Thyroid gland (tissue), 4 donors: Measurements from ENCODE around the gene CBFA2T3. TPM values are rescaled to one million over a fixed set of nuclear protein-coding genes. Genes with fewer than 3 reads are reported as not detected.

ENCODE experiments used
- DNase-seq, 2 donors: peaks; one replicate each; pipeline ENCODE4 v3.0.0-alpha.2; 2019
- H3K27ac ChIP-seq, 3 donors: fragments of 200-600 bp; sonication (generic); 1 replicate in 2 of 3; 2 replicates in 1 of 3; pipeline ENCODE4 v1.5.1; 2016 to 2019; ENCODE audit warnings: mild to moderate bottlenecking in 1 of 3, moderate library complexity in 1 of 3
- H3K27me3 ChIP-seq: fragments of 200-600 bp; sonication (generic); one replicate; pipeline ENCODE4 v1.5.1; 2019
- H3K36me3 ChIP-seq, 2 donors: fragments of 200-600 bp; sonication (generic); one replicate each; pipeline ENCODE4 v1.5.1; 2016 to 2019
- H3K4me1 ChIP-seq, 2 donors: fragments of 200-600 bp; sonication (generic); one replicate each; pipeline ENCODE4 v1.5.1; 2017 to 2019
- H3K4me3 ChIP-seq, 3 donors: fragments of 200-600 bp; sonication (generic); replicated peaks in 1 of 3; 1 replicate in 2 of 3; 2 replicates in 1 of 3; pipeline ENCODE4 v1.5.1; 2016; ENCODE audit warnings: mild to moderate bottlenecking in 1 of 3
- H3K9me3 ChIP-seq: fragments of 200-600 bp; sonication (generic); one replicate; pipeline ENCODE4 v1.5.1; 2017
- POLR2A ChIP-seq, 2 donors: fragments of 450-650 bp; IDR thresholded peaks; one replicate each; pipeline ENCODE4 v1.6.1; 2017; ENCODE audit warnings: antibody characterized with exemption in 2 of 2, mild to moderate bottlenecking in 2 of 2, moderate library complexity in 1 of 2
- WGBS, 2 donors: methylation state at CpG; one replicate each; pipeline ENCODE4 v1.1.5; 2017; 5-methylcytosine and 5-hydroxymethylcytosine counted together
- intact Hi-C: fragments of 100-400 bp; cut with DNase I; formaldehyde crosslinking; loops from one replicate; pipeline ENCODE4 v1.15.1; 2023
- total RNA-seq, 4 donors: library from RNA; depleted of rRNA; stranded (reverse); fragments of >200 nt; gene quantifications; one replicate each; pipeline ENCODE4 v1.2.3, GENCODE V29; 2016
- TF ChIP-seq, protein P1 (sequence below), 6 experiments: fragments of 200-600 bp in 3 of 6; fragments of 450-650 bp in 3 of 6; sonication (generic) in 3 of 6; IDR thresholded peaks; one replicate each; pipeline ENCODE4 v1.5.1; 2016 to 2019; ENCODE audit warnings: antibody characterized with exemption in 6 of 6, mild to moderate bottlenecking in 2 of 6, inconsistent platforms in 1 of 6, moderate library complexity in 1 of 6

The CBFA2T3 gene
- total RNA-seq, 4 donors from 2014 or later: 1.3 to 3.8 (median 2.6) TPM

DNA sequence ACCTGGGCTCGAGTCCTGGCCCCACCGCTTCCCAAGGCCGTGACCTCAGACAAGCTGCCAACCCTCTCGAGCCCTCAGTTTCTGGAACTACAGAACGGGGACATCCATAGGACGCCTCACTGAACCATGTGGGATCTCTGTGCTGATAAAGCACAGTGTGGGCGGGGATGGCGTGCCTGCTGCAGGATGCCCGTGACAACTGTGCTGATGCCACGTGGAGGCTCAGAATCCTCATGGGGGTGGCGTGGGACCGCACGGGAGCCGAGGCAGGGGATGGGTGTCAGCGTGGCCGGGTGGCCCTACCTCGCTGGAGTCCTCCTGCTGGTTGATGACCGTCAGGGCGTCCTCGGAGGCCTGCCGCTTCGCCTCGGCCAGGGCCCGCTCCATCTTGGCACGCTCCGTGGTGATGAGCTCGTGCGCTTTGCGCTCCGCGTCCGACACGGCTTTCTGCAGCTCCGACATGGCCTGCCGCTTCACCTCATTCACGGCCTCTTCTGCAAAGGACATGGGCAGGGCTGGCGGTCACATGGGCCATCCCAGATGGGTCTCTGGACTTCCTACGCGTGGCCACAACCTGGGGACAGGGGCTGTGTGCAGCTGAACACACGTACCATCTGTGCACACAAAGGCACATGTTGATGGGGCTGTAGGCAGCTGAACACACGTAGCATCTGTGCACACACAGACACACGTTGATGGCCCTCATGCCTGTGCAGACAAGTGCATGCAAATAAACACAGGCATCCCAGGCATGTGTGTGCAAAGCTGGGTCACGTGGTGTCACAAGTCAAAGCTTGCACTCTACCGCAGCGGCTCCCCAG, 97.8 kb downstream of the CBFA2T3 start:
- no peaks in the 10 kb centered on the region for H3K4me1 ChIP-seq
- no peak overlapping the region for H3K27ac ChIP-seq
- intact Hi-C loops: no loop called here
- DNase-seq: no peak
- H3K9me3 ChIP-seq: no peaks in the 10 kb centered on the region
- H3K27me3 ChIP-seq: no peaks in the 10 kb centered on the region
- H3K4me3 ChIP-seq: no peak overlapping the region
- TF ChIP-seq POLR2A (IDR thresholded peaks at IDR 0.05): no peak
- no peaks in the 10 kb centered on the region for H3K36me3 ChIP-seq
- WGBS, 2 donors: 93 to 95% methylated on average over 36 to 45 of the region's 45 CpGs

DNA sequence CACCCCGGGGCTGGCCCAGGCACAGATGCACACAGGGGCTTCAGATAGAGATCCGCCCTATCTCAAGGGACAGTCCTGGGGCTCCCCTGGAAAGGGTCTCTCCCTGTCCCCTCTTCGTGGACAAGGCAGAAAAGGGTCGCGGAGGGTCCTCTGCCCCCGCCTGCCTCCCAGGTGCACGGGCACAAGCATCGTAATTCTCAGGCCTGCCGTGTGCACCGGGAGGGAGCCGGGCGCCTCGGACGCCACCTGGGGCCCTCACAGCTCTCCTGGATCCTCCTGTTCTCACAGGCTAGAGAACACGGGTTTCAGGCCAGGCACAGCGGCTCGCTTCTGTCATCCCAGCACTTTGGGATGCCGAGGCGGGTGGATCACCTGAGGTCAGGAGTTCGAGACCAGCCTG, 98.7 kb downstream of the CBFA2T3 start:
- no peak for DNase-seq
- Histone ChIP-seq H3K27me3 (no peaks in the 10 kb centered on the region), H3K36me3 (no peaks in the 10 kb centered on the region), H3K4me3 (no peak overlapping the region), H3K4me1 (no peaks in the 10 kb centered on the region), H3K9me3 (no peaks in the 10 kb centered on the region), H3K27ac (no peak overlapping the region)
- intact Hi-C loops: no loop called here
- TF ChIP-seq, protein P1, sequence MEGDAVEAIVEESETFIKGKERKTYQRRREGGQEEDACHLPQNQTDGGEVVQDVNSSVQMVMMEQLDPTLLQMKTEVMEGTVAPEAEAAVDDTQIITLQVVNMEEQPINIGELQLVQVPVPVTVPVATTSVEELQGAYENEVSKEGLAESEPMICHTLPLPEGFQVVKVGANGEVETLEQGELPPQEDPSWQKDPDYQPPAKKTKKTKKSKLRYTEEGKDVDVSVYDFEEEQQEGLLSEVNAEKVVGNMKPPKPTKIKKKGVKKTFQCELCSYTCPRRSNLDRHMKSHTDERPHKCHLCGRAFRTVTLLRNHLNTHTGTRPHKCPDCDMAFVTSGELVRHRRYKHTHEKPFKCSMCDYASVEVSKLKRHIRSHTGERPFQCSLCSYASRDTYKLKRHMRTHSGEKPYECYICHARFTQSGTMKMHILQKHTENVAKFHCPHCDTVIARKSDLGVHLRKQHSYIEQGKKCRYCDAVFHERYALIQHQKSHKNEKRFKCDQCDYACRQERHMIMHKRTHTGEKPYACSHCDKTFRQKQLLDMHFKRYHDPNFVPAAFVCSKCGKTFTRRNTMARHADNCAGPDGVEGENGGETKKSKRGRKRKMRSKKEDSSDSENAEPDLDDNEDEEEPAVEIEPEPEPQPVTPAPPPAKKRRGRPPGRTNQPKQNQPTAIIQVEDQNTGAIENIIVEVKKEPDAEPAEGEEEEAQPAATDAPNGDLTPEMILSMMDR (IDR thresholded peaks at IDR 0.05): no peak
- TF ChIP-seq POLR2A (IDR thresholded peaks at IDR 0.05): no peak
- WGBS, 2 donors: 93 to 100% methylated on average over 10 to 11 of the region's 20 CpGs

DNA sequence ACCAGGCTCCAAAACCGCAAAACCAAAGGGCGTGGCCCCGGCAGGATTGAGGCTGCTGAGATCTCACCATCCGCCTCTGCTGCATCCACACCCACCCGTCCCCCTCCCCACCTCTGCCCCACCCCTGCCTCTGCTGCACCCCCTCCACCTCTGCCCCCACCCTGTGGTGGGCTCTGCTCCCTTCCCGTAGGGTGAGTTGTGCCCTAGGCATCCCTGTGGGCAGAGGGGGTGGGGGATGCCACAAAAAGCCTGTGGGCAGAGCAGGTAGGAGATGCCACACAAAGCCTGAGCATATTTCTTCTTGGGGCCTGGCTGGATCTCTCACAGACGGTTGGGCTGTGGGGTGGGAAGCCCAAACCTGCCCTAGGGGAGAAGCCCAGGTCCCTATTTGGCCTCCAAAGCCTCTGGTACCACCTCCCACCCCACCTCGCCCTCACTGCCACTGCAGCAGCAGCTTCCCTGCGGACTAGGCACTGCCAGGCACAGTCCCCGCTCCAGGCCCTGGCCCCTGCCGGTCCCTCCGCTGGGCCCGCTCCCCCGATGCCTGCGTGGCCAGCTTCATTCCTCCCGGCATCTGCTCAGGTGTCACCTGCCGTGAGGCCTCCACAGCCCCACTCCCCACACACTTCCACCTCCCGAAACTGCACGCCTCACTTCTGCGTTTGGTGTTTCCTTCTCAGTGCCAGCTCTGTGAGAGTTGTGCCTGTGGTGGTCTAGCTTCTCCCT, 99.3 kb downstream of the CBFA2T3 start:
- Histone ChIP-seq H3K36me3 (no peaks in the 10 kb centered on the region), H3K27me3 (no peaks in the 10 kb centered on the region), H3K4me3 (no peak overlapping the region), H3K4me1 (no peaks in the 10 kb centered on the region), H3K27ac (no peak overlapping the region), H3K9me3 (no peaks in the 10 kb centered on the region)
- WGBS, 2 donors: 89 to 90% methylated on average over 18 to 19 of the region's 20 CpGs
- intact Hi-C loops: no loop called here
- no peak for DNase-seq
- TF ChIP-seq, protein P1 (IDR thresholded peaks at IDR 0.05): no peak
- TF ChIP-seq POLR2A (IDR thresholded peaks at IDR 0.05): no peak

DNA sequence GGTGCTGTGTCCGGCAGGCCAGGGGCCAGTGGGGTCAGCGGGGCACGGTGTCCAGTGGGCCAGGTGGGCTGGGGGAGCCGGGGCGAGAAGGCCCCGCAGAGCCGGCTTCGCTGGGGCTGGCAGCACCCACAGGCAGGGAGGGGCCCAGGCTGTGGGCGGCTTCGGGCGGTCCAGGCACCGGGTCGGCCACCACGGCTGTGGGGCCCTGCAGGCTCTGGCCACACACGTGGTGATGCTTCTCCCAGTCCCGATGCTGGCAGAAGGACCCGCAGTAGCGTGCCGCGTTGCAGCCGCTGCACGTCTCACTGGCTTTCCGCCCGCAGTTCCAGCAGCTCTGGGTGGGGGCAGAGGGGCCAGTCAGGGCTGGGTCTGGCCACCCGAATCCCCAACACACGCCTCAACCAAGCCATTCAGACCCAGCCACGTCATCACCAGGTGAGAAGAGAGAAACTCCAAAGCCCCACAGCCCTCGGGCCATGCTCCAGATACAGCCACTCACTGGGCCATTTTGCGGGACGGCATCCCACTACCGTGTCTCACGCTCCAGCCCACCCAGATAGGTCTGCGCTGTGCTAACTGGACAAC, 100.0 kb downstream of the CBFA2T3 start:
- DNase-seq: no peak
- Histone ChIP-seq H3K4me1 (no peaks in the 10 kb centered on the region), H3K27ac (no peak overlapping the region), H3K4me3 (no peak overlapping the region), H3K36me3 (no peaks in the 10 kb centered on the region), H3K9me3 (no peaks in the 10 kb centered on the region), H3K27me3 (no peaks in the 10 kb centered on the region)
- TF ChIP-seq POLR2A (IDR thresholded peaks at IDR 0.05): no peak
- TF ChIP-seq, protein P1 (IDR thresholded peaks at IDR 0.05): no peak
- intact Hi-C loops: no loop called here
- WGBS, 2 donors: 90 to 95% methylated on average over 20 to 23 of the region's 33 CpGs

DNA sequence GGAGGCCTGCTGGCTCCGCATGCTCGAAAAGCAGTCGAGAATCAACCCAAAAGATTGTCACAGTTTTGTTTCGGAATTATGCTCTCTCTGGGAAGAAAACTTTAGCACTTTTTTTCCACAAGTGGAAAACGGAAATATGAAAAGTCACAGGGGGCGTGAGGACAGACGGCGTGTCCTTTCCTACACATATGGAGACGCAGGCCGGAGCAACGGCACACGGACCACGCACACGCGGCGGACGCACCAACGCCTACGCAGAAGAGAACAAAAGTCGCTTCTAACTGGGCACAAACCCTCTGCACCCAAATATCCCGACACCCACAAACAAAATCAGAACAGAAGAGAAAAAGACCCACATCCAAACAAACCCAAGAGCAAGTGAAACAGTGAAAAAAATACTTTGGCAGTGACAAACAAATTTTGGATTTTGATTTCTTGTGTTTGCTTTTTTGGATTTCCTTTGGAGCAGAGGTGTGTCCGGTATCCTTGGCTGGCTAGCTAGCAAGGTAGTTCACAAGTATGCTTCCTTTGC, 101.2 kb downstream of the CBFA2T3 start:
- Histone ChIP-seq H3K9me3 (no peaks in the 10 kb centered on the region), H3K27me3 (no peaks in the 10 kb centered on the region), H3K27ac (no peak overlapping the region), H3K4me1 (no peaks in the 10 kb centered on the region), H3K36me3 (no peaks in the 10 kb centered on the region), H3K4me3 (no peak overlapping the region)
- 91 to 92% methylated on average over 22 of the region's 22 CpGs for WGBS, 2 donors
- intact Hi-C loops: no loop called here
- TF ChIP-seq, protein P1 (IDR thresholded peaks at IDR 0.05): no peak
- no peak for TF ChIP-seq POLR2A (IDR thresholded peaks at IDR 0.05)
- no peak for DNase-seq
